Caco-2 (cell line): ENCODE results near the gene STAC3. TPM values are rescaled to one million over a fixed set of nuclear protein-coding genes. Genes with fewer than 3 reads are reported as not detected.

Source experiments
- BruUV-seq: library from RNA; stranded (reverse); fragments of 400-500 nt; replicated peaks from 2 replicates; lab custom pipeline; 2021; lab: Mats Ljungman, UMichigan
- CTCF ChIA-PET: fragments of 300-600 bp; sonication (Branson Sonifier 250); formaldehyde crosslinking; loops from one replicate; lab custom pipeline; 2022; ENCODE audit warnings: antibody characterized with exemption; lab: Charles Lee
- POLR2A ChIA-PET: fragments of 300-600 bp; sonication (Branson Sonifier 250); formaldehyde crosslinking; loops from one replicate; lab custom pipeline; 2022; ENCODE audit warnings: antibody characterized with exemption; lab: Charles Lee
- DNase-seq, 2 experiments: peaks; one replicate each; pipeline versions ENCODE4 v3.0.0 to v3.0.0-alpha.2; 2020 to 2022
- H3K27me3 ChIP-seq: replicated peaks from 2 replicates; pipeline ENCODE4 v1.6.0; 2011; ENCODE audit warnings: low read length; ENCODE audit not compliant: control insufficient read depth, insufficient read depth
- H3K36me3 ChIP-seq: 2 replicates; pipeline ENCODE4 v1.5.1; 2011; ENCODE audit warnings: low read length; ENCODE audit not compliant: control insufficient read depth, insufficient read depth
- H3K4me1 ChIP-seq: fragments of 250-450 bp; sonication (Bioruptor Pico); 2 replicates; pipeline ENCODE4 v1.5.1; 2020; ENCODE audit warnings: mild to moderate bottlenecking
- H3K4me3 ChIP-seq: 2 replicates; pipeline ENCODE4 v1.5.1; 2011; ENCODE audit warnings: low read depth, mild to moderate bottlenecking, control low read depth, low read length
- H3K9me3 ChIP-seq: fragments of 250-450 bp; sonication (Bioruptor Pico); 2 replicates; pipeline ENCODE4 v1.5.1; 2020; ENCODE audit warnings: mild to moderate bottlenecking, moderate library complexity
- H3K27ac Mint-ChIP-seq: one replicate; pipeline ENCODE4 v1.8.0; 2022; ENCODE audit warnings: mixed read lengths; ENCODE audit not compliant: unreplicated experiment
- H3K27me3 Mint-ChIP-seq: one replicate; pipeline ENCODE4 v1.8.0; 2022; ENCODE audit warnings: mixed read lengths; ENCODE audit not compliant: insufficient read depth, unreplicated experiment
- H3K36me3 Mint-ChIP-seq: one replicate; pipeline ENCODE4 v1.8.0; 2022; ENCODE audit warnings: mild to moderate bottlenecking, mixed read lengths; ENCODE audit not compliant: insufficient read depth, unreplicated experiment
- H3K4me1 Mint-ChIP-seq: one replicate; pipeline ENCODE4 v1.8.0; 2022; ENCODE audit warnings: low read depth, mixed read lengths; ENCODE audit not compliant: unreplicated experiment
- H3K4me3 Mint-ChIP-seq: one replicate; pipeline ENCODE4 v1.8.0; 2022; ENCODE audit warnings: mild to moderate bottlenecking, moderate library complexity, mixed read lengths; ENCODE audit not compliant: unreplicated experiment
- H3K9me3 Mint-ChIP-seq: one replicate; pipeline ENCODE4 v1.8.0; 2022; ENCODE audit warnings: mixed read lengths; ENCODE audit not compliant: unreplicated experiment
- intact Hi-C: fragments of 100-400 bp; cut with micrococcal nuclease; formaldehyde crosslinking; loops from one replicate; pipeline ENCODE4 v1.10.0; 2022; ENCODE audit not compliant: unreplicated experiment
- total RNA-seq: library from RNA; stranded (reverse); gene quantifications from 2 replicates; pipeline ENCODE4 v1.2.3, GENCODE V29; 2022
- TF ChIP-seq, protein P1 (sequence below), 2 experiments: fragments of 200-600 bp in 1 of 2; IDR thresholded peaks; 1 replicate in 1 of 2; 2 replicates in 1 of 2; pipeline versions ENCODE4 v1.5.1 to v1.8.0; 2011 to 2022; ENCODE audit warnings: antibody characterized with exemption in 1 of 2, control low read depth in 1 of 2, inconsistent platforms in 1 of 2, low read depth in 1 of 2, low read length in 1 of 2, mild to moderate bottlenecking in 1 of 2, moderate library complexity in 1 of 2; ENCODE audit not compliant: insufficient read depth in 1 of 2, severe bottlenecking in 1 of 2, unreplicated experiment in 1 of 2

Gene STAC3
- total RNA-seq, 1 experiment from 2014 or later: 0.70 TPM

DNA sequence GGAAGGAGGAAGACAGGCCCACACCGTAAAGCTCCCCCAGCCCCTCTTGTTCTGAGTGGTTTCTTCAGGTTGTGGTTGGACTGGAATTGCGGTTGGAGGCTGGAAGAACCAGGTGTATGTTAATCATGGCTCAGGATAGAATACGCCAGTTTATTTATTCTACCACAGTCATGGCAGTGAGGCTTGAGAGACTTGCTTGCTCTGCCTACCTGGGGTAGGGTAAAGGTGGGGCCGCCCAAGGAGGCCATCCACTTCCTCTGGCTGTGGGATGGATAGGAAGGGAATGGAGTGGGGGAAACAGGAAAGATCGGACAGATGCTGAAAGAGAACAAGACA is 13.4 kb downstream of the STAC3 start:
- peak overlapping the region; percentile 83 for H3K27ac Mint-ChIP-seq
- DNase-seq: no peak

DNA sequence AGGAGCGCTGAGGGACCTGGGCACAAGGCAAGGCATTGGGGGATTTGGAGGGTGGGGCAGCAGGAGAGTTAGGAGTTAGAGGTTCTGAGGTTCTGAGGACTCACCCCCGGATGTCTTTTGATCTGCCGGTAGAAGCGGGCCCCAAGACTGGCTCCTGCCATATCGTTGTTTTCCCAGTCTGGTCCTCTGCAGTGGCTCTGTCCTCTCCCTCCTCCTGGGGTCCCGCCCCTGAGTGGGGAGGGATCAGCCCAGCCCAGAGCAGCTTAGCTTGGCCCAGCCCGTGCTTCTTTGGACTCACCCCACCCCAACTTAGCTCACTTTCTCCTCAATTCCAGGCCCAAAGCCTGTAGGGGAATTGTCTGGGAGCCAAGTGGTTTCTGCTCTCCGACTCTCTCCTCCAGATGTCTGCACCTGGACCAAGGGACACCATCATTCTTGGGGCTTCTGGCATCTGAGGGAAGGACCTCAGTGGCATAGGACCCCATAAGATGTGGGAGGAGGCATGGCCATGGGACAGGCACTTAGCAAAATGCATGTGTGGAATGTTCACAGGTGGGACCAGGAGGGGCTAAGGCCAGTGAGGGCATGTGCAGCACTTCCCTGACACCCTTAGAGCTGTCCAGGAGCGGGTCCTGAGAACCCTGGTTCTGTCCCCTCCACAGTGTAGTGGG is 13.9 kb downstream of the STAC3 start:
- peak overlapping the region; percentile 83 for H3K27ac Mint-ChIP-seq
- H3K36me3 ChIP-seq: peaks cover 5% of the 10 kb centered on the region
- no peak overlapping the region for H3K4me3 ChIP-seq
- peaks cover 88% of the 10 kb centered on the region for H3K36me3 Mint-ChIP-seq
- ChIA-PET CTCF (interaction anchor here (1.8 kb wide), 1 partner anchor 19 kb away, joined by 6 read pairs; no protein-coding TSS in a partner anchor), POLR2A (interaction anchor here (1.1 kb wide), 1 partner anchor 109 kb away, joined by 3 read pairs; the partner anchor contains the start of gene LRP1)
- TF ChIP-seq, protein P1, sequence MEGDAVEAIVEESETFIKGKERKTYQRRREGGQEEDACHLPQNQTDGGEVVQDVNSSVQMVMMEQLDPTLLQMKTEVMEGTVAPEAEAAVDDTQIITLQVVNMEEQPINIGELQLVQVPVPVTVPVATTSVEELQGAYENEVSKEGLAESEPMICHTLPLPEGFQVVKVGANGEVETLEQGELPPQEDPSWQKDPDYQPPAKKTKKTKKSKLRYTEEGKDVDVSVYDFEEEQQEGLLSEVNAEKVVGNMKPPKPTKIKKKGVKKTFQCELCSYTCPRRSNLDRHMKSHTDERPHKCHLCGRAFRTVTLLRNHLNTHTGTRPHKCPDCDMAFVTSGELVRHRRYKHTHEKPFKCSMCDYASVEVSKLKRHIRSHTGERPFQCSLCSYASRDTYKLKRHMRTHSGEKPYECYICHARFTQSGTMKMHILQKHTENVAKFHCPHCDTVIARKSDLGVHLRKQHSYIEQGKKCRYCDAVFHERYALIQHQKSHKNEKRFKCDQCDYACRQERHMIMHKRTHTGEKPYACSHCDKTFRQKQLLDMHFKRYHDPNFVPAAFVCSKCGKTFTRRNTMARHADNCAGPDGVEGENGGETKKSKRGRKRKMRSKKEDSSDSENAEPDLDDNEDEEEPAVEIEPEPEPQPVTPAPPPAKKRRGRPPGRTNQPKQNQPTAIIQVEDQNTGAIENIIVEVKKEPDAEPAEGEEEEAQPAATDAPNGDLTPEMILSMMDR (IDR thresholded peaks at IDR 0.05; ENCODE audit: insufficient read depth in 1 of 2, low read depth in 1 of 2, low read length in 1 of 2, severe bottlenecking in 1 of 2, unreplicated experiment in 1 of 2): no peak
- H3K4me1 Mint-ChIP-seq: peaks cover 35% of the 10 kb centered on the region
- H3K9me3 Mint-ChIP-seq: no peaks in the 10 kb centered on the region
- peaks cover 19% of the 10 kb centered on the region for H3K4me1 ChIP-seq
- H3K27me3 Mint-ChIP-seq: peaks cover 4% of the 10 kb centered on the region
- H3K9me3 ChIP-seq: no peaks in the 10 kb centered on the region
- intact Hi-C loops: loop anchor here (2.0 kb wide), 1 partner anchor 60 kb away; no protein-coding TSS in a partner anchor
- peak overlapping the region; percentile 79 for H3K4me3 Mint-ChIP-seq
- DNase-seq: peak in 1 of 2 experiments; percentile 45
- BruUV-seq: no TSS peak
- peaks cover 7% of the 10 kb centered on the region for H3K27me3 ChIP-seq

More for the DNA sequence above, 13.4 kb downstream of the STAC3 start:
- H3K4me1 Mint-ChIP-seq: peaks cover 39% of the 10 kb centered on the region
- Histone ChIP-seq H3K9me3 (no peaks in the 10 kb centered on the region), H3K27me3 (peaks cover 7% of the 10 kb centered on the region), H3K4me1 (peaks cover 19% of the 10 kb centered on the region), H3K4me3 (no peak overlapping the region), H3K36me3 (peaks cover 2% of the 10 kb centered on the region; the same call in 1 of the 2 replicates)
- TF ChIP-seq, protein P1 (IDR thresholded peaks at IDR 0.05; ENCODE audit: insufficient read depth in 1 of 2, low read depth in 1 of 2, low read length in 1 of 2, severe bottlenecking in 1 of 2, unreplicated experiment in 1 of 2): no peak
- no TSS peak for BruUV-seq
- intact Hi-C loops: loop anchor here (2.0 kb wide), 1 partner anchor 61 kb away; no protein-coding TSS in a partner anchor
- no peaks in the 10 kb centered on the region for H3K9me3 Mint-ChIP-seq
- peaks cover 5% of the 10 kb centered on the region for H3K27me3 Mint-ChIP-seq
- H3K36me3 Mint-ChIP-seq: peaks cover 86% of the 10 kb centered on the region
- ChIA-PET POLR2A (interaction anchor here (1.1 to 3.3 kb wide), 2 partner anchors 8 to 109 kb away, joined by 3 to 36 read pairs; partner anchors contain the start of genes LRP1 and SHMT2), CTCF (interaction anchor here (0.8 to 6.3 kb wide), 4 partner anchors 8 to 21 kb away, joined by 6 to 70 read pairs (median 8); partner anchors contain the start of genes NXPH4, SHMT2 and STAC3)
- H3K4me3 Mint-ChIP-seq: peak overlapping the region; percentile 79

DNA sequence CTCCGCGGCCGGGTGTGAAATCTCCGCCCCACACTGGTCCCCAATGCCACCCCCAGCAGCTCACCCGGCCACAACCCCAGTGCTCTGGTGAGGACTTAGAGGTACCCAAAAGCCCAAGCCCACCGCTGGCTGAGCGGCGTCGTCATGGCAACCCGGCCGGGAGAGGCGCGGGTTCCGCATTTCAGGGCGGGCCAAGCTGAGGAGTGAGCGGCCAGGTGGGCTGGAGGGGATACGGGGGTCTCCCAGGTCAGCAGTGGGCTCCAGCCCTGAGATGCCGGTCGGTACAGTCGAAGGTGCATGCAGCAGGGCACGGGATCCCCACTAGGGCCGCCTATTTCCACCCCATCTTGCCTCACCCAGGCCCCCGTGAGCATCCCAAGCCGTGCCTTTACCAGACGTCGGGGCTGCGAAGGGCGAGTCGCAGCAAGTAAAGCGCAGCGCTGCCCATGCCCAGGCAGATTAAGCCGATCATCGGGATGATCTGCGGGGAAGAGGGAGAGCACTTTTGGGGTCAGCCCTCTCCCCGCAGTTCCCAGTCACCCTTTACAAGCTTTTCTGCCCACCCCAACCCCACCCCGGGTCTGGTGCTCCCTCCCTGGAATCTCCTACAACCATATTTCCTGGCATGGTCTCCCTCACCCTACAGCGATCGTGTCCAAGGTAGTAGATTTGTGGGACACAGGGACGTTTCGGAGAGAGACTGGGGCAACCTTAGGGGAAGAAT is 14.6 kb downstream of the STAC3 start:
- Histone ChIP-seq H3K9me3 (no peaks in the 10 kb centered on the region), H3K36me3 (peaks cover 8% of the 10 kb centered on the region), H3K4me1 (peaks cover 16% of the 10 kb centered on the region), H3K27me3 (peaks cover 7% of the 10 kb centered on the region), H3K4me3 (no peak overlapping the region)
- Mint-ChIP-seq H3K27ac (no peak overlapping the region), H3K9me3 (no peaks in the 10 kb centered on the region), H3K27me3 (peaks cover 4% of the 10 kb centered on the region), H3K4me1 (peaks cover 35% of the 10 kb centered on the region), H3K36me3 (peaks cover 95% of the 10 kb centered on the region), H3K4me3 (peak overlapping the region; percentile 2)
- ChIA-PET POLR2A (no interaction called here), CTCF (no interaction called here)
- intact Hi-C loops: loop anchor here (2.0 kb wide), 1 partner anchor 60 kb away; no protein-coding TSS in a partner anchor
- no TSS peak for BruUV-seq
- TF ChIP-seq, protein P1 (IDR thresholded peaks at IDR 0.05; ENCODE audit: insufficient read depth in 1 of 2, low read depth in 1 of 2, low read length in 1 of 2, severe bottlenecking in 1 of 2, unreplicated experiment in 1 of 2): no peak
- DNase-seq: no peak
